ENCODE data around the gene PON1. TPM values are rescaled to one million over a fixed set of nuclear protein-coding genes. Genes with fewer than 3 reads are reported as not detected.

PON1 gene
- total RNA-seq, 4 donors from 2014 or later: 0.34 TPM; not detected in 3

DNA sequence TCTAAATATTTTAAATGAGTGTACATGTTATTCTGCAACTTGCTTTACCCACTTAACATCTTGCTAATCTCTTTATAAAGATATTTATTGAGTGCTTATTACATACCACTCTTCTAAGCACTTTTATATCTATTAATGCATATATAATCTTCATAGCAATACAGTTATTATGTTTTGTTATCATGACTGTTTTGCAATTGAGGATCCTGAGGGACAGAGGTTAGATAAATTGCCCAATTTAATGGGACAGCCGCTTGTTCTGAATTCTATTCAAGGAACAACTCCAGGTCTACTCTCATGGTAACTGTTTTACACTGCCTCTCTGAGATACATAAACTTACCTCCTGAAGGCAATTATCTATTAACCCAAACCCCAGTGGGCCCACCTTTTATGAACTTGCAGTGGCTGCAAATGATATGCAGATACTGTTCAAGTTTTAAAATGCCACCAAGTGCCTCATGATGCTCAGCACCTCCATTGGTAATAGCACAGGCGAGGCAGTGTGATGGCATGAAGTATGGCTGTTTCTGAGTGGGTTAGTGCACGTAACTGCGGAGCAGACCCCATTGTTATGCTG is 60.5 kb downstream of the PON1 start:
- TF ChIP-seq, protein P1, sequence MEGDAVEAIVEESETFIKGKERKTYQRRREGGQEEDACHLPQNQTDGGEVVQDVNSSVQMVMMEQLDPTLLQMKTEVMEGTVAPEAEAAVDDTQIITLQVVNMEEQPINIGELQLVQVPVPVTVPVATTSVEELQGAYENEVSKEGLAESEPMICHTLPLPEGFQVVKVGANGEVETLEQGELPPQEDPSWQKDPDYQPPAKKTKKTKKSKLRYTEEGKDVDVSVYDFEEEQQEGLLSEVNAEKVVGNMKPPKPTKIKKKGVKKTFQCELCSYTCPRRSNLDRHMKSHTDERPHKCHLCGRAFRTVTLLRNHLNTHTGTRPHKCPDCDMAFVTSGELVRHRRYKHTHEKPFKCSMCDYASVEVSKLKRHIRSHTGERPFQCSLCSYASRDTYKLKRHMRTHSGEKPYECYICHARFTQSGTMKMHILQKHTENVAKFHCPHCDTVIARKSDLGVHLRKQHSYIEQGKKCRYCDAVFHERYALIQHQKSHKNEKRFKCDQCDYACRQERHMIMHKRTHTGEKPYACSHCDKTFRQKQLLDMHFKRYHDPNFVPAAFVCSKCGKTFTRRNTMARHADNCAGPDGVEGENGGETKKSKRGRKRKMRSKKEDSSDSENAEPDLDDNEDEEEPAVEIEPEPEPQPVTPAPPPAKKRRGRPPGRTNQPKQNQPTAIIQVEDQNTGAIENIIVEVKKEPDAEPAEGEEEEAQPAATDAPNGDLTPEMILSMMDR (IDR thresholded peaks at IDR 0.05; ENCODE audit: low read depth): no peak

DNA sequence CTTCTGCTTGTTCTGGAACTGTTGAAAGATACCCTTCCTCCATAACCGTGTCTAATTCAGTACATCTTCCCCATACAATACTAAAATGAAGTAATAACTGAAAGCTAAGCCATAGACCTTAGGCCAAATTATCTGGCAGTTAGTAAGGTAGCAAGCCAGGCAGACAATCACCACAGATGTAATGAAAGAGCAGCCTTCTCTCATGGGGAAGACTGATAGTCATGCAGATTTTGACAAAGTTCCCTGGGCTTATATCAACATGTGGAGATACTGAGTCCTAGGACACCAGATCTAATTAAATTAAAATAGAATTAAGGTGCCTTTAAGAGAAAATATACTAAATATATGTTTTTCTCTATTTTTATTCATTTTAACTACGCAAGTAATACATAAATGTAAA is 61.5 kb downstream of the PON1 start:
- TF ChIP-seq, protein P1 (IDR thresholded peaks at IDR 0.05; ENCODE audit: low read depth): no peak

DNA sequence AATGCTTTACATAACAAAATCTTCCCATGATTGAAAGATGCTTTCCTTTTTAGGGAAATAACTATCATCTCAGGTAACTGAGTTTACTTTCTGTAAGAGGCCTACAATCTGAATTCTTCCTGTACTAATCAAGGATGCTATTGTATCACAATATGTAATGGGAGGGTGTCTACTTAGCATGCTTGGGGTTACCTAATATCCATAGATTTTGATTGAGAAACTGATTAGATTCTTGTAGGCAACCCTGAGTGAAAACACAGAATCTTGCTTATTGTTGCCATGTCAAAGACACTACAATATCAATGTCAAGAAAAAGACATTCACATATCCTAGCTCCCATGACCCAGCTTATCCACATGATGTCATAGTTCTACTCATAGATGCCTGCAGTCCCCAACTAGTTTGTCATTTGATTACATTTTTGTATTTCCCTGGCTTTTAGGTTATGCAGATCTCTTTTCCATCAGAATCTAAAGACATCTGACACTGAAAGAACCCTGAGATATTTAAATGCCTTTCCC is 62.4 kb downstream of the PON1 start:
- TF ChIP-seq, protein P1 (IDR thresholded peaks at IDR 0.05; ENCODE audit: low read depth): no peak

DNA sequence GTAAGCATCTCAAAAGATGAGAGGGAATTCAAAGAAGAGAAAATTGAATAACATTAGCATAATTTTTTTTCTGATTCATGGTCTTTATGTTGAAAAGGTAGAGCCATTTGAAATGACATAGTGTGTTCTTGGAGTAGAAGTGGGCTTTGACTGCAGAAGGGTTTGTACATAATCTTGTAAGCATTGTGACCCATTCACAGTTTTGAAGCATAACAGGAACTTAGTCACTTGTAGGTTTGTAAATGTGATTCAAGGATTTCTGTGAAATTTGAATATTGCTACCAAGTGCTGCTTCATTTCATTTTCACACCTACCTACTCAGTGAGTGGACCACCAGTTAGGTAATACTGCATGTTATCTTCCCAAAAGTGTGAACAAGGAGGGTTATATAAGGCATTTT is 68.6 kb downstream of the PON1 start:
- TF ChIP-seq, protein P1 (IDR thresholded peaks at IDR 0.05; ENCODE audit: low read depth): no peak

DNA sequence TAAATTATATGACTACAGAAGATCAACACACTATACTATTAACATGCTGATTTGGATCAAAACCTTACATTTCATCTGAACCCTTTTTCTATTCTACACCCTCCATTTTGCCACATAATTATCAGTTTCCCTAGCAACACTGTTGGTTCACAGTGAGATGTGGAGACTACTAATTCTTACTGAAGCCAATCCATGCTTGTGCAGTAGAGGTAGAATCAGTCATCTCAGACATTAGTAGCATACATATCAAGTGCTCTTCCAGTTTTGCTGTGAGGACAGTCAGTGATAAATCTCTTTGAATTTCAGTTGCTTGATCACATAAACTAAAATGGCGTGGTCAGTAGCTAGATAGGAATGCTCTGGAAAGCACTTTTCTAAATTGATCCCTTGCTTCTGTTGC is 70.3 kb downstream of the PON1 start:
- TF ChIP-seq, protein P1 (IDR thresholded peaks at IDR 0.05; ENCODE audit: low read depth): no peak

DNA sequence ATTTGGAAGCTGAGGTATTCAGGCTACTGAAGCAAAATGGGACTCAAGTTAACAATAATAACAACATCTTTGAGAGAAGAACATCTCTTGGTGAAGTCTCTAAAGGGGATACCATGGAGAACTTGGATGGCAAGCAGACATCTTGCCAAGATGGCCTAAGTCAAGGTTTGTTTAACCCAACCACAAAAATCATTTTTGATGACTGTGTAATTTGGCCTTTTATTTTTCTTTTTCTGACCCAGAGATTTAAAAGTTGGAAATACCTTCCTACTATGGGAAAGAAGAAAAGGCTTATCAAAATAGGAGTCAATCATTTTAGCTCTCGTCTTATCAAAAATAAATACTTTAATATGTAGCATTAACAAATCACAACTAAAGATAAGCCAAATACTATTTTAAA is 72.4 kb downstream of the PON1 start:
- TF ChIP-seq, protein P1 (IDR thresholded peaks at IDR 0.05; ENCODE audit: low read depth): no peak

DNA sequence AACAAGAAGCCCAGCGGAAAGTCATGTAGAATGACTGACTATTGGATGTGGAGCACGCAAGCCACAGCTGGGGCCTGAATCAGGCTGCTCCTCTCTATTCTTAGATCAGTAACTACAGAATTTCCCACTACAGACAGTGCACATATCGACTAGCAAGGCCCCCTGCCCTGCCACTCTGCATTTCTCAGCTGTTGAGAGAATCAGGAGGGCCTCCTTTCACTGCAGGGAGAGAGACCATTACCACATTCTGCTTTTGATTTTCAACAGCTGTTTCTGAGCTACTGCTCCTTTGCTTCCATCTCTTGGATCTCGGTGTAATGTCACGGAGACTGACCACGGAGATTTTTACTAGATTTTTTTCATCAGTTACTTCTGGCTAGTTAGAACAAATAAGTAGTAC is 73.8 kb downstream of the PON1 start:
- TF ChIP-seq, protein P1 (IDR thresholded peaks at IDR 0.05; ENCODE audit: low read depth): no peak

Small RNAs within 50 kb of the gene (small RNA-seq; reads per million reads assigned to genes)
- not detected for gene AC004022.2

Other genes with a start within 250 kb of the PON1 start
- gene PON3, start 71.8 kb upstream of the PON1 start, total RNA-seq: 1 to 10 TPM; 2.5 to 6.0 (median 4.7) TPM
- gene PON2, start 110.5 kb upstream of the PON1 start, total RNA-seq: 100 to 1,000 TPM in 2 of 4 donors, 10 to 100 TPM in 2; 77.7 to 137 (median 104) TPM
- gene ASB4, start 161.4 kb upstream of the PON1 start, total RNA-seq: under 1 TPM in 3 of 4 donors, not detected in 1; 0.19 to 0.44 (median 0.34) TPM

Data from subcutaneous adipose tissue (tissue), 4 donors.